Activated effector memory CD4-positive, alpha-beta T cell treated with Interleukin-2 at 50 U/mL for 16 hours (primary cell): Measurements from ENCODE around the gene VAV2.
A peak's percentile ranks its signal among the peaks of the same experiment; 100 is the strongest.

Source experiments
- DNase-seq: peaks from one replicate; pipeline ENCODE4 v3.0.0-alpha.2; 2020

The VAV2 gene

DNA sequence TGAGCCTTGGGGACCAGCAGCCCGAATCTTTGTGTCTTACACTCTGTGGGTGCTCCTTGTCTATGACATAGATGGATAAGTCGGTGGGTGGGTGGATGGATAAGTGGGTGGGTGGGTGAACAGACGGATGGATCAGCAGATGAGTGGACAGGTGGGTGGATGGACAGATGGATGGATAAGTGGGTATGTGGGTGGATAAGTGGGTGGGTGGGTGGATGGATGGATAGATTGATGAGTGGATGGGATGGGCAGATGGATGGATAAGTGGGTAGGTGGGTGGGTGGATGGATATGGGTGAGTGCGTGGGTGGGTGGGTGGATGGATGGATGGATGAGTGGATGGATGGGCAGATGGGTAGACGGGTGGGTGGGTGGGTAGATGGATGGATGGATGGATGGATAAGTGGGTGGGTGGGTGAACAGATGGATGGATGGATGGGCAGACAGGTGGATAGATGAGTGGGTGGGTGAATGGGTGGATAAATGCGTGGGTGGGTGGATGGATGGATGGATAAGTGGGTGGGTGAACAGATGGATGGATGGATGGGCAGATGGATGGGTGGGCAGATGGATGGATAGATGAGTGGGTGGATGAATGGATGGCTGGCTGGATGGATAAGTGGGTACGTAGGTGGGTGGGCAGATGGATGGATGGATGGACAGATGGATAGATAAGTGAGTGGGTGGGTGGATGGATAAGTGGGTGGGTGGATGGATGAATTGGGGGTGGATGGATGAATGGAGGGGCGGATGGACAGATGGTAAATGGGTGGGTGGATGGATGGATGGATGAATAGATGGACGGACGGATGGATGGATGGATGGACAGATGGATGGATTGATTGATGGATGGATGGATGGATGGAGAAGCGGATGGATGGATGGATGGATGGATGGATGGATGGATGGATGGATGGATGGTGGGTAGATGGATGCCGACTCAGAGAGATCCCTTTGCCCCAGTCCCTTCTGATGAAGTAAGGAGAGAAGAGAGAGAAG, 121.2 kb downstream of the VAV2 start:
- no peak for DNase-seq

DNA sequence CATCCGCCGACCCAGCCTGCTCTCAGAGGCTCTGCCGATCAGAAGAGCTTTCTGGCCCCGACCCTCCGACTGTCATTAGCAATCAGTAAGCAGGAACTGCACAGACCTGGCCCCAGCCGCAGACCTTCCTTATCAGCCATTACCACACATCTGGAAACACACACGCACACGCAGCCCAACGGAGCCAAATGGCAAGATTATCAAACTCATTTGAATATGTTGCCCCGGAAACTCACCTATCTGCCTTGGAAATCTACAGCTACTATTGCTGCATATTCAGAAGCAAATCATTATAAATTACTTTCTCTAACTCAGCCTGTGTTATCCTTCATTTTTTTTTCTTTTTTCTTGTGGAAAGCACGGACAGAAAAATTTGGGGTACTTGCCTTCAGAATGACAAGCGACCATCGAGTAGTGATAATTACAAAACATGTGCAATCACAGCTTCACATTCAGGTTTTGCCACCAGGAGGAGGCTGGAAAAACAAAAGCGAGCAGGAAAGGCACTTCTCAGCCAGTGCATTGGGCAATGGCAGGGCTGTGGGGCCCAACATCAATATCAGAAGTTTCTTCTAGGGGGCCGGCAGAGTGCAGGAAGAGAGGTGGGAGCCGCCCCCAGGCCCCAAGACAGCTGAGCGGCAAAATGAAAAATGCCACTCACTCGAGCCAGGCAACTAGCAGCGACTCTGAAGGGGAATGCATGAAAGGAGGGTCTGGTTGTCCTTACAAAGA, 122.3 kb downstream of the VAV2 start:
- DNase-seq: peak; percentile 6

DNA sequence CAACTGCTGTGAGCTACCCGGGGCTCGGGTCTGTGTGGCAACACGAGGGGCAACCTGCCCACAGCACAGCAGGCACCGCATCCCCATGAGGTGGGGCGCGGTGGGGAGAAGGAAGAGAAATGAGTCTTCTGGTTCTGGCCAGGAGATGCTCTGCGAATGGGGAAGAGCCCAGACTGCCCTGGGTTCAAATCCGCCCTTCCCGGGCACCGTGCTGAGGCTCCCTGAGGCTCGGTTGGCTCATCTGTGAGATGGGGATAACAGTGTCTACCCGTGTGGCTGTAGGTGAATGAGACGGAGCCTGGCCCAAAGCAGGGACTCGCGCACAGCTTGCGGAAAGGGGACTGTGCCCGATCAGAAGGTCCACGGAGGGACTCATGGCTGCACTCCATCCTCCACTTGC, 123.9 kb downstream of the VAV2 start:
- DNase-seq: no peak

DNA sequence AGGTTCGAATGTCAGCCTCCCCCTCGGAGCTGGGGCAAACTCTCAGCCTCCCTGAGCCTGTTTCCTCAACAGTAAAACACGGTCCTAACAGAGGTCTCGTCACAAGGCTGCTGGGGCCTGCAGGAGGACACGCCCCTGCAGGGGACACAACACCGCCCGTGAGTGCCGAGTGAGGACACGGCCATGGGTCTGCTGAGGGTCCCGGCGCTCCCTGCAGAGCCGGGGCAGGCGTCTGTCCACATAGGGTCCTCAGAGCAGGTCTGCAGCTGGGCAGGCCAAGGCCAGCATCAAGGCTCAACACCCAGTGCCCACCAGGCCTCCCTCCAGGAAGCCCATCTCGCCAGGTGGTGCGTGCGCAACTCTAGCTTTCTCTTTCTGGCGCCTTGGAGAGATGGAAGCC, 125.2 kb downstream of the VAV2 start:
- DNase-seq: no peak

DNA sequence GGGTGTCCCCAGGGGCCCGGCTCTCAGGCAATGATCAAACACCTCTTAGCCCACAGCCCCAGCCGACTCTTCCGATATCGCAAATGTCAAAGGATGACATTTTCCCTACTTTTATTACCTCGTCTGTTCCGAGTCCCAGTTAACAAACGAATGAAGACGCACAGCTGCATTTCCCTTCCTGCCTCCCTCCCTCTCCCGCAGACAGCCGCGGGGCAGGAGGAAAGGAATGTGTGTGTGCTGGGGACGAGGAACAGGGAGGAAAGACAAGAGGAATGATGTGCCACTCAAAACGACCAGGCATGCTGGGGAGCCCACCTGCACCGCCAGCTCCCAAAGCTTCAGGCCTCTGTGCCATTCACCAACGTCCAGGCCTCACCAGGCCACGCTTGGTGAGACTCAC, 128.1 kb downstream of the VAV2 start:
- no peak for DNase-seq

DNA sequence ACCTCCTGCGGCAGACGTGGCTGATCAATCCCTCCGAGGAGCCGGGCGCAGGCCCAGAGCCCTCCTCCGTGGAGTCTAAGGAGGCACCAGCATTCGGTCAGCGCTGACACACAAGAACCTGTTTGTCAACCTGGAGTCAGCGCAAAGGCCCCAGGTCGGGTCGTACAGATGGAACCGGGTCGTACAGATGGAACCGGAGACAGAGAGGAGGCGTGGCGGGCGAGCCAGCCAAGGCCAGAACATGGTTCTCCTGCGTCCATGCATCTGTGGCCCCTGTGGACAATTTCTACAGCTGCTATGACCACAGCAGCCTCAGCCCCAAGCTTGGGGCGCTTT, 128.9 kb downstream of the VAV2 start:
- no peak for DNase-seq

DNA sequence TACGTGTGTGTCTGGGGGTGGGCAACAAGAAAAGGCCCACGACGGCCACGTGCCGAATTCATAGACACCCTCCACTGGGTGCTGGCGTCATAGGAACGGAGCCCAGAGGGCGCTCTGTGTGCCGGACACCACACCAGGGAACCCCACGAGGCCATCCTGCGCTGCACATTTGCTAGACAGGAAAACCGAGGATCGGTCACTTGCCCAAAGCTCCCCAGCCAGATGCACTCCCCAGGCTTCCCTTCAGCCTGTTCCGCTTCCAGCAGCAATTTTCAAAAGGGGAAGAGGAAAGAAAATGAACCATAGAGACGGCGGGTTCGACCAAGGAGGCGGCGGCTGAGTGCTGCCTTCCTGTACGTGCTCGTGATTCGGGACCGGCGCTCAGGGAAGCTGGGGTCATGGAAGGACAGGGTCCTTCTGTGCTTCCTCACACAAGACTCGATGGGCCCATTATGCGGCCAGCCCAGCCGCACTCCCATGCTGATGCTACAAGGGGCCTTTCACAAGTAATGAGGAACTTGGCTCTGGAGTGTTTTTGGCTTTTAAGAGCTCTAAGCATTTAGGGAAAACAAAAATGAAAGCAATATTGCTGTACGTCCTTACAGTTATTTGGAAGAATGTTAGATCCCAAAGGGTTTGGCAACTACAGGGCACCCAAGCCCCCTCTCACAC, 129.4 kb downstream of the VAV2 start:
- DNase-seq: no peak

DNA sequence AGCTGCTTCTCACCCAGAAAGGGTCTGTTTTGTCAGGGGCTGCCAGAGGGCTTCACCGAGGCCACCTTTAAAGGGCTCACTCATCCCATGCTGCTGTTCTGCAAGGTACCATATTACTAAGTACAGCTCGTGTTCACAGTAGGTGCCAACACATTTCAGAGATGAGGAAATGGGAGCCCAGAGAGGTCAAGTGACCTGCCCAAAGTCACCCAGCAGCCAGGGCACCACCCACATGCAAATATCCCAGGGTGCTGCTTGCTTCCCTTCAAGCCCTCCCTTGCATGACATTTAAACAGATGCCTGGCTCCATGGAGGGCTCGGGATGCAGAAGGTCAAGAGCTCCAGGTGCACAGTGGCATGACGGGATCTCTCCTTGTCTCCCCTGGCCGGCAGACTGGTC, 130.4 kb downstream of the VAV2 start:
- no peak for DNase-seq

DNA sequence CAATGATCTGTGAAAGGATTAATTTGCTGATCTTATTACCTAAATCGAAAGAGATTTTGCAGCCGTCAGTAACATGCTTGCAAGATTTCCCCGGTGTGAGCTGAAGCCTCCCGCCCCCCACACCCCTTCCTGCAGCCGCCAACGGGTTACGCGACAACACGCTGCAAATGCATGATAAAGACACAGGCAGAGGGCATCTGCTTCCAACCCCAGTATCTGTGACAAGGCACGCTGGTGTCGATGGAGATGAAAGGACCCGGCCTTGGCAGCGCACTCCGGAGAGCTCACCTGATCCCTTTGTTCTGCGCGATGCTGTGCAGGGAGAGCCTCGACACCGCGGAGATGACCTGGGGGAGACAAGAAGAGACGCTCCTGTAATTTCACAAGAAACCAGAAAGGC, 131.0 kb downstream of the VAV2 start:
- DNase-seq: no peak

DNA sequence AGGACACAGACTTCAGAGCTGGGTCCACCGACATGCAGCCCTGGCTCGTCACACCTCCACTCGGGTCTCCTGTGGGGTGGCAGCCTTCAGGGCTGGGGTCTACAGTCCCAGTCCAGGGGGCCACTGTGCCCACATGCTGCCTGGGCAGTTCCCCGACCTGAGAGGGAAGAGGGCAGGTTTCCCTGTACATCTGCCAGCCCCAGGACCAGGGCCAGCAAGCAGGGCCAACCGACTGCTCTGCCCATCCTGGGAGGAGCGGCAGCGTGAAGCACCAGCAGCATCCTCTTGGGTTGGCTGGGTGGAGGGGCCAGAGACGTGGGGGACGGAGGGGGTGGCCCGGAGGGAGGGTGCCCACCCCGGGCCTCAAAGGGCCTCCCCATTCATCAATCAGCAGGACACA, 133.4 kb downstream of the VAV2 start:
- DNase-seq: no peak

DNA sequence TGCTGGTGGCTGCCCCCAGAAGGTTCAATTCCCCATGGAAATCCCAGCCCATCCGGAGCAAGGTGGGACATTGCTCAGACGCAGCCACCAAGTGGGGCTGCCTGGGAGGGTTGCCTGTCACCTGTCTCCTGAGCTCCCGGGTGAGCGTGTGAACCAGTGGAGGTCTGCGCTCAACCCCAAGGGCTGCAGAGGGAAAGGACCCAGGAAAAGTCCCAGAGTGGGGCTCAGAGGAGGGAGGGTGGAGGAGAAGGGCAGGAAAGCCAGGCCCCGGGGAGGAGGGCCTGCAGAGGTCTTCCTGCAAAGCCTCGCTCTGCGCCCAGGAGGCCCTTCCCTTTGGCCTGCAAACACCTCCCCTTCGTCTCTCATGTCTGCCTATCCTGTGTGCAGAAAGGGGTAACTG, 134.5 kb downstream of the VAV2 start:
- DNase-seq: no peak

DNA sequence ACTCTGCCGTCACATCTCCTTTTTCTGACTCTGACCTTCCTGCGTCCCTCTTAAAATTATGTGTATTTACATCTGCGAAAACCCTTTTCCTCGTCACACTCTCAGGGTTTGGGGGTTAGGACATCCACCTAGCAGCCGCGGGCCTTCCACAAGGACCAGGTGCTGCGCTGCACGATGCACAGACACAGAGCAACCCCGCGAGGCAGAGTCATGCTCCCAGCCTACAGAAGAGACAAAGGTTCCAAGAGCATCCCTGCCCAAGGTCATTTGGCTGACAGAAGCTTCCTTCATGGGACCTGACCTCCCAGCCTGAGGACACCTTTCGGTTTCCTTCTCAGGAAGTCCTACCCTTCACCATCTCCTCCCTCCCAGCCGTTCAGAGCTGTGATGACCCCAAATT, 135.3 kb downstream of the VAV2 start:
- no peak for DNase-seq

DNA sequence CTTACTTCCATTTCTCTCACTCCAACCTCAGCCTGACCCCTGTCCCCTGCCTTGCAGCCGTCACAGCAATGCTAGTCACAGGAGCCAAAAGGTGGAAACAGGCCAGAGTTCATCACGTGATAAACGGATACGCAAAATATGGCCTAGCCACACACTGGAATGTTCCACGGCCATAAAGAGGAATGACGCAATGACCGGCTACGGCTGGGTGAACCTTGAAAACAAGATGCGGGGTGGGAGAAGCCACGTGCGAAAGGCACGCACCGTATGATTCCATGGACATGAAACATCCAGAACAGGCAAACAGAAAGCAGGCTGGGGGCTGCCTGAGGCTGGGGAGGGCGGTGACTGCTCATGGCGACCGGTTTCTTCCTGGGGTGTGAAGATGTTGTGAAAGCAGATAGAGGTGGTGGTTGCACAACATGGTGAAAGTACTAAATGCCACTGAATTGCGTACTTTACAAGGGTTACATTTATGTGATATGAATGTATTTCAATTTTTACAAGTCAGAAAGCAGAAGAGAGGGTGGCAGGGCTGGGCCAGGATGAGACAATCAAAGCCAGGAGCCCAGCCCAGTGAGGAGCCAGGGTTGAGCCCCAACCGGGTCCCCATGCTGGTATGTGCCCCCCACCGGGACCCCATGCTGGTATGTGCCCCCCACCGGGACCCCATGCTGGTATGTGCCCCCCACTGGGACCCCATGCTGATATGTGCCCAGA, 136.2 kb downstream of the VAV2 start:
- no peak for DNase-seq

DNA sequence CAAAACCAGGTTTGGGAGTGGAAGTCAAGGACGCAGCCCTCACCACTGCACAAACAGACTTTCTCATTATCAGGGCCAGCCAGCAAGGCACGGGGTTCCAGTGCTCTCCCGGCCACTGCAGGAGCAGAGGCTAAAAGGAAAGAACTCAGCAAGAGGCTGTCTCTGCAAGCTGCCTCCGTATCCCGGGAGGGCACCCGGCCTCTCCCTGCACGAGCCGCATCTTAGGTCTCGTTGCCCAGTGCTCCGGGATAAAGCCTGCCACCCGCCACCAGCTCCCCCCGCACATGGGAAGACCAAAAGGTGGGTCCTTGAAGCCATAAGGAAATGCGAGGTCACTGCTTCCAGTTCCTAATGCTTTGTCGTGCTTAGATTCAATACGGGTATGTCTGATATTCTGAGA, 136.8 kb downstream of the VAV2 start:
- DNase-seq: no peak

DNA sequence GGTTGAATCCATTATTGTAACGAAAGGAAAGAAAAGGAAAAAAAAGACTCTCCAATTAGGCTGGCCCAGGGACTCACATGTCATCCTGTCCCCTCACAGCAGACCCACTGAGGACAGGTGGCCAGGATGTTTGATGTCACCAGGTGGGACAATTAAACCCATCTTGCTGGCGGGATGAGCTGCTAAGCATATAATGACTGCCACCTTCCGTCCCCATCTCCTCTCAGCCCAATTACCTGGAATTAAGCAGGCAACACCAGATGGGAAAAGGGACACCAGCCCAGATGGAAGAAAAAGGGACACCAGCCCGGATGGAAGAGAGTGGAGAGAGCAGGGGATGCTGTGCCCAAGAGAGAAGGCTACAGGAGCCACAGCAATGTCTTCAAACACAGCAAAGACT, 137.4 kb downstream of the VAV2 start:
- no peak for DNase-seq

DNA sequence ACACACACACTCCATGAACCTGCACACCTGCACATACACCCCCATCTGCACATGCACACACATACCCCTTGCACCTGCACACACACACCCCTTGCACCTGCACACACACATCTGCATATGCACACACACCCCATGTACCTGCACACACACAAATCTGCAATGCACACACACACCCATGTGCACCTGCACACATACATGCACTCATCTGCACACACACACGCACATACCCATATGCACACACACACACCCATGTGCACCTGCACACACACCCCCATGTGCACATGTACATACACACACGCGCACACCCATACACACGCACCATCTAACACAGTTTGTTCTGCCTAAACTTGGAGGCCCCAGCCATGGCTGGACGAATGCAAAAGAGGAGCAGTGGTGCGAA, 138.1 kb downstream of the VAV2 start:
- DNase-seq: no peak

DNA sequence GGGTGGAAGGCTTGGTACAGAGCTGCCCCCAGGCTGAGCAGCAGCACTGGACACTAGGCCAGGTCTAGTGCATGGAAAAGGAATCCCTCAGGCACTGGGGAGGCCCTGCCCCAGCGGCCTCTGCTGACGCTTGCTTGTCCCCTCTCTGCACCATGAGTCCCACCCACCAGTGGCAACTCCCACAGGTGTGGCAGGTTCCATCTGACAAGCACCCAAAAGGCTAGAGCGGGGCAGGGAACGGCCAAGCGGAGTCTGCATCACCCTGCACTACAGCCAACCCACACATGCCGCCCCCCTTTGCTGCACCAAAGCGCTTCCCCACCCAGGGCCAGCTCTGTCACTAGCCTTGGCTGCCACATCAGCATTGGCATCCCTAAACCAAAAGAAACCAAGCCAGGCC, 138.8 kb downstream of the VAV2 start:
- no peak for DNase-seq

DNA sequence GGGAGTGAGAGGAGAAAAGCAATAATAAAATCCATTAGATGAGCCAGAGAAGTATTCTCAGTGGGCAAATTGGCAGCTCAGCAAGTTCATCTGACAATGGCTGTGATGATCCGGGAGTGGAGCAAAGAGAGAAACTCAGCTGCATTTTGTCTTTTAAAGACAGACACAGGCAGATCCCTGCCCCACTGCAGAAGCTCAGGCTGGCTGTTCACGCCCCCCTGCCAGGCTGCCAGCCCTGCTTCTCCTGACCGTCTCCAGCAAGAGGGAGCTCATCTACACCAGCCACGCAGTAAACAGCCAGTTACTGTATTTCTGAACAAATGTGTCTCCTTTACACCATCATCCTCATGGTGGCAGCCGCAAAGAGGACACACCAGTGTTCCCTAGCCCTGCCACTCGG, 139.7 kb downstream of the VAV2 start:
- no peak for DNase-seq

DNA sequence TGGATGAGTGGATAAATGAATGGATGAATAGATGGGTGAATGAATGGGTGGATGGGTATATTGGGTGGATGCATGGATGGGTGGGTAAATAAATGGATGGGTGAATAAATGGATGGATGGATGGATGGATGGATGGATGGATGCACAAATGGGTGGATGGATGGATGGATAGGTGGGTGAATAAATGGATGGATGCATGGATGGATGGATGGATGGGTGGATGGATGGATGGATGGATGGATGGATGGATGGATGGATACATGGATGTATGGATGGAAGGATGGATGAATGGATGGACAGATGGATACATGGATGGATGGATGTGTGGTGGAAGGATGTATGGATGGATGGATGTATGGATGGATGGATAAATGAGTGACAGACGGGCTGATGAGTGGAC, 140.4 kb downstream of the VAV2 start:
- no peak for DNase-seq

DNA sequence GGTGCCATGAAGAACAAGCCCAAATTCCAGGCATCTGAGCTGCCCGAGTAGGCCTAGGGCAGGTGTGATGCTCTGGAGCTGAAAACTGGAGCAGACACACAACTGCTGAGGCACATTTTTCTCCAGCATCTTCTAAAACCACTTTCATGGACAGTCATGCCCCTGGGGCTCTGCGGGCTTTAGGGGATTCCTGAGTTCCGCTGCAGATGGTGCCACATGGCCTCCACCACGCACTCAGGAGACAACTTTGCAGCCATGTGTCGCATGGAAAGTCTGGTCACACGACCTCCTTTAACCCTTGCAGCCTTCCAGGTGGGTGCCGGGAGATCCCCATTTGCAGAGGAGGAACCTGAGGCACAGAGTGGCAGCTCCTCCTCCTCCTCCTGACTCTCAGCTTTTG, 141.2 kb downstream of the VAV2 start:
- DNase-seq: no peak

DNA sequence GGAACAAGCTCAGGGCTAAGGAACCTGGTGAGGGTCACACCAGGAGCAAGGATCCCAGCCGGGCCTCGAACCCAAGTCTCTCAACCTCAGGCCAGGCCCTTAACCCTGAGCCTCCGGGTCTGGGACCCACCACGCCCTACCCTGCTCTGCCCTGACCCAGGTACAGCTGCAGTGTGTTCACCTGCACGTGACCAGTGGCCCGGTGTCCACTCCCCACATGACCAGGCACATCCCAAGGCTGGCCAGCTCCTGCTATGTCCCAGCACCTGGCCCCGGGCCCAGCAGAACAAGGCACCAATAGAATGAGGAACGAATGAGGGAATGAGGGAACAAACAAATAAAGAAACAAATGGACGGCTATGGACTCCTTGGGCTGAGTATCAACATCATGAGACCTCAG, 142.0 kb downstream of the VAV2 start:
- DNase-seq: no peak

DNA sequence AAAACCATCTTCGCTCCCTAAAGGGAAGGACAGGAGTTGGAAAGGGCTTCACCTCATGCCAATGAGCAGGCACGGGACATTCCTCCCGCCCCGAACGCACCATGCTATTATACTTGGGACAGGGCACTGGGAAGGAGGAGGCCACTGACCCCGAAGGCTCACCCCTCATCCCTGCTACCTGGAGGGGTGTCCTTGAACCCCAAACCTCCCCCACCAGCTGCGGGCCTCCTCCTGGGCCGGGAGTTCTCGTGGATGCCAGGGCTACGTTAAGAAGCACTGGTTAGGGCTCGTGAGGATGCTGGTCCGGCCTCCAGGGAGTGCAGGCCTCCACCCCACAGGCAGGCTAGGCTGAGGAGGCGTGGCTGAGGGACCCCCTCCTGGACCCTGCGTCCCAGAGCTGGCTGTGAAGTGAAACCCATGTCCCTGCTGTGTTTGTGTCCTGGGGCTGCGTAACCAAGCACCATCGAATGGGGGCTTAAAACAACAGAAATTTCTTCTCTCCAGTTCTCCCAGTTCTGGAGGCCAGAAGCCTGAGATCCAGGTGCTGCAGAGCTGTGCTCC, 142.9 kb downstream of the VAV2 start:
- no peak for DNase-seq
